Activated T-helper 2 cell treated with anti-CD3 and anti-CD28 coated beads, Interferon-gamma antibody, Interleukin-2, Interleukin-4, amounts not matched to agents 10 μg/mL and 5 μg/mL and 100 μg/mL, durations not matched to agents 14 hours and 24 hours and 36 hours (primary cell): ENCODE measurements around the gene EHD1. TPM values are rescaled to one million over a fixed set of nuclear protein-coding genes. Genes with fewer than 3 reads are reported as not detected.

Experiments
- DNase-seq: peaks from one replicate; pipeline ENCODE4 v3.0.0; 2021; ENCODE audit warnings: low spot score
- H3K27ac Mint-ChIP-seq: one replicate; pipeline ENCODE4 v1.8.0; 2021; ENCODE audit warnings: mixed read lengths
- H3K27me3 Mint-ChIP-seq: one replicate; pipeline ENCODE4 v1.8.0; 2021; ENCODE audit warnings: low read depth, mixed read lengths
- H3K36me3 Mint-ChIP-seq: one replicate; pipeline ENCODE4 v1.8.0; 2021; ENCODE audit warnings: low read depth, mixed read lengths
- H3K4me1 Mint-ChIP-seq: one replicate; pipeline ENCODE4 v1.8.0; 2021; ENCODE audit warnings: low read depth, mixed read lengths
- H3K4me3 Mint-ChIP-seq: one replicate; pipeline ENCODE4 v1.8.0; 2021; ENCODE audit warnings: low read depth, mild to moderate bottlenecking, moderate library complexity, mixed read lengths
- H3K9me3 Mint-ChIP-seq: one replicate; pipeline ENCODE4 v1.8.0; 2021; ENCODE audit warnings: mixed read lengths
- intact Hi-C: fragments of 100-400 bp; cut with micrococcal nuclease; formaldehyde crosslinking; loops from one replicate; pipeline ENCODE4 v1.15.1; 2023
- total RNA-seq: library from RNA; stranded (reverse); gene quantifications from 2 replicates; pipeline ENCODE4 v1.2.3, GENCODE V29; 2022

Gene EHD1
- total RNA-seq, 1 donor from 2014 or later: 107 TPM

- peaks cover 78% of the 10 kb centered on the region for H3K4me1 Mint-ChIP-seq
These were observed 13.7 kb downstream of the EHD1 start for GRCh38 chr11:64864473-64865285.

GRCh38 chr11:64864135-64864472, 14.3 kb downstream of the EHD1 start:
- Mint-ChIP-seq H3K27ac (peak overlapping the region; percentile 98), H3K4me3 (peak overlapping the region; percentile 70), H3K27me3 (no peaks in the 10 kb centered on the region), H3K36me3 (peaks cover 51% of the 10 kb centered on the region), H3K9me3 (peaks cover 13% of the 10 kb centered on the region), H3K4me1 (peaks cover 77% of the 10 kb centered on the region)
- no peak for DNase-seq
- intact Hi-C loops: loop anchor here (1.0 to 2.0 kb wide), 2 partner anchors 8 to 13 kb away; no protein-coding TSS in a partner anchor

More at GRCh38 chr11:64864473-64865285, 13.7 kb downstream of the EHD1 start:
- Mint-ChIP-seq H3K4me3 (peak overlapping the region; percentile 70), H3K27me3 (no peaks in the 10 kb centered on the region), H3K36me3 (peaks cover 49% of the 10 kb centered on the region), H3K27ac (peak overlapping the region; percentile 98), H3K9me3 (peaks cover 13% of the 10 kb centered on the region)
- intact Hi-C loops: loop anchor here (1.0 to 2.0 kb wide), 4 partner anchors 8 to 21 kb away; no protein-coding TSS in a partner anchor
- no peak for DNase-seq

- DNase-seq: no peak
- Mint-ChIP-seq H3K27ac (peak overlapping the region; percentile 98), H3K4me1 (peaks cover 77% of the 10 kb centered on the region), H3K4me3 (peak overlapping the region; percentile 8), H3K9me3 (peaks cover 13% of the 10 kb centered on the region), H3K36me3 (peaks cover 51% of the 10 kb centered on the region), H3K27me3 (no peaks in the 10 kb centered on the region)
- intact Hi-C loops: loop anchor here (1.0 to 2.0 kb wide), 2 partner anchors 7 to 13 kb away; no protein-coding TSS in a partner anchor
These were observed 14.9 kb downstream of the EHD1 start for GRCh38 chr11:64863391-64864060.

GRCh38 chr11:64862987-64863390, 15.4 kb downstream of the EHD1 start:
- Mint-ChIP-seq H3K27me3 (no peaks in the 10 kb centered on the region), H3K4me1 (peaks cover 73% of the 10 kb centered on the region), H3K4me3 (no peak overlapping the region), H3K9me3 (peaks cover 13% of the 10 kb centered on the region), H3K36me3 (peaks cover 51% of the 10 kb centered on the region), H3K27ac (peak overlapping the region; percentile 98)
- intact Hi-C loops: no loop called here
- DNase-seq: no peak

GRCh38 chr11:64861227-64861975, 17.0 kb downstream of the EHD1 start:
- DNase-seq: no peak
- Mint-ChIP-seq H3K4me1 (peaks cover 76% of the 10 kb centered on the region), H3K27ac (peak overlapping the region; percentile 80), H3K36me3 (peaks cover 50% of the 10 kb centered on the region), H3K27me3 (no peaks in the 10 kb centered on the region), H3K4me3 (peak overlapping the region; percentile 26), H3K9me3 (peaks cover 9% of the 10 kb centered on the region)
- intact Hi-C loops: no loop called here

GRCh38 chr11:64859542-64860414, 18.6 kb downstream of the EHD1 start:
- DNase-seq: peak; percentile 72
- peak overlapping the region; percentile 34 for H3K4me3 Mint-ChIP-seq
- no peaks in the 10 kb centered on the region for H3K27me3 Mint-ChIP-seq
- H3K9me3 Mint-ChIP-seq: no peaks in the 10 kb centered on the region
- peaks cover 55% of the 10 kb centered on the region for H3K36me3 Mint-ChIP-seq
- H3K27ac Mint-ChIP-seq: peak overlapping the region; percentile 96
- intact Hi-C loops: loop anchor here (1.0 to 2.0 kb wide), 6 partner anchors 8 to 57 kb away; partner anchors contain the start of genes ATG2A and MEN1
- H3K4me1 Mint-ChIP-seq: peaks cover 75% of the 10 kb centered on the region

GRCh38 chr11:64858467-64859263, 19.8 kb downstream of the EHD1 start:
- DNase-seq: peak; percentile 57
- H3K9me3 Mint-ChIP-seq: no peaks in the 10 kb centered on the region
- peak overlapping the region; percentile 34 for H3K4me3 Mint-ChIP-seq
- no peaks in the 10 kb centered on the region for H3K27me3 Mint-ChIP-seq
- H3K36me3 Mint-ChIP-seq: peaks cover 64% of the 10 kb centered on the region
- H3K27ac Mint-ChIP-seq: peak overlapping the region; percentile 96
- intact Hi-C loops: loop anchor here (1.0 to 2.0 kb wide), 6 partner anchors 7 to 58 kb away; partner anchors contain the start of genes ATG2A and MEN1
- peaks cover 68% of the 10 kb centered on the region for H3K4me1 Mint-ChIP-seq

- Mint-ChIP-seq H3K4me3 (no peak overlapping the region), H3K36me3 (peaks cover 76% of the 10 kb centered on the region)
- intact Hi-C loops: no loop called here
These were observed 20.9 kb downstream of the EHD1 start for GRCh38 chr11:64857485-64857884.

GRCh38 chr11:64856382-64857227, 21.8 kb downstream of the EHD1 start:
- no peaks in the 10 kb centered on the region for H3K27me3 Mint-ChIP-seq
- no peaks in the 10 kb centered on the region for H3K9me3 Mint-ChIP-seq
- peak overlapping the region; percentile 18 for H3K4me3 Mint-ChIP-seq
- intact Hi-C loops: loop anchor here (1.0 kb wide), 1 partner anchor 8 kb away; no protein-coding TSS in a partner anchor
- peaks cover 73% of the 10 kb centered on the region for H3K4me1 Mint-ChIP-seq
- no peak for DNase-seq
- H3K27ac Mint-ChIP-seq: peak overlapping the region; percentile 77
- H3K36me3 Mint-ChIP-seq: peaks cover 78% of the 10 kb centered on the region

More at GRCh38 chr11:64857485-64857884, 20.9 kb downstream of the EHD1 start:
- Mint-ChIP-seq H3K4me1 (peaks cover 71% of the 10 kb centered on the region), H3K9me3 (no peaks in the 10 kb centered on the region), H3K27ac (peak overlapping the region; percentile 70), H3K27me3 (no peaks in the 10 kb centered on the region)
- no peak for DNase-seq

- peak overlapping the region; percentile 27 for H3K4me3 Mint-ChIP-seq
- H3K9me3 Mint-ChIP-seq: no peaks in the 10 kb centered on the region
- no peaks in the 10 kb centered on the region for H3K27me3 Mint-ChIP-seq
- H3K36me3 Mint-ChIP-seq: peaks cover 79% of the 10 kb centered on the region
- peak overlapping the region; percentile 77 for H3K27ac Mint-ChIP-seq
- H3K4me1 Mint-ChIP-seq: peaks cover 76% of the 10 kb centered on the region
- intact Hi-C loops: loop anchor here (1.0 kb wide), 1 partner anchor 9 kb away; no protein-coding TSS in a partner anchor
- DNase-seq: no peak
These were observed 22.7 kb downstream of the EHD1 start for GRCh38 chr11:64855596-64856304.
